ENCODE data around the gene LDLRAD3.

GRCh38 chr11:36131721-36132397 lies 188.0 kb downstream of the LDLRAD3 start:
- TF ChIP-seq POLR2A (IDR thresholded peaks at IDR 0.05) = no peak
- TF ChIP-seq, protein P1, sequence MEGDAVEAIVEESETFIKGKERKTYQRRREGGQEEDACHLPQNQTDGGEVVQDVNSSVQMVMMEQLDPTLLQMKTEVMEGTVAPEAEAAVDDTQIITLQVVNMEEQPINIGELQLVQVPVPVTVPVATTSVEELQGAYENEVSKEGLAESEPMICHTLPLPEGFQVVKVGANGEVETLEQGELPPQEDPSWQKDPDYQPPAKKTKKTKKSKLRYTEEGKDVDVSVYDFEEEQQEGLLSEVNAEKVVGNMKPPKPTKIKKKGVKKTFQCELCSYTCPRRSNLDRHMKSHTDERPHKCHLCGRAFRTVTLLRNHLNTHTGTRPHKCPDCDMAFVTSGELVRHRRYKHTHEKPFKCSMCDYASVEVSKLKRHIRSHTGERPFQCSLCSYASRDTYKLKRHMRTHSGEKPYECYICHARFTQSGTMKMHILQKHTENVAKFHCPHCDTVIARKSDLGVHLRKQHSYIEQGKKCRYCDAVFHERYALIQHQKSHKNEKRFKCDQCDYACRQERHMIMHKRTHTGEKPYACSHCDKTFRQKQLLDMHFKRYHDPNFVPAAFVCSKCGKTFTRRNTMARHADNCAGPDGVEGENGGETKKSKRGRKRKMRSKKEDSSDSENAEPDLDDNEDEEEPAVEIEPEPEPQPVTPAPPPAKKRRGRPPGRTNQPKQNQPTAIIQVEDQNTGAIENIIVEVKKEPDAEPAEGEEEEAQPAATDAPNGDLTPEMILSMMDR (IDR thresholded peaks at IDR 0.05) = peak; percentile 16 to 43 (median 41)
- no peak for TF ChIP-seq EP300 (IDR thresholded peaks at IDR 0.05; ENCODE audit: low read depth)
